ENCODE data around the gene CPEB3.

Gene CPEB3

GRCh38 chr10:92103376-92104090 is 187.3 kb downstream of the CPEB3 start:
- DNase-seq (ENCODE audit: low read depth in 2 of 2): no peak

GRCh38 chr10:92102601-92103213 is 188.2 kb downstream of the CPEB3 start:
- DNase-seq (ENCODE audit: low read depth in 2 of 2): no peak

GRCh38 chr10:92094960-92095359 is 195.9 kb downstream of the CPEB3 start:
- DNase-seq (ENCODE audit: low read depth in 2 of 2): no peak

GRCh38 chr10:92091965-92092364 is 198.9 kb downstream of the CPEB3 start:
- no peak for DNase-seq (ENCODE audit: low read depth in 2 of 2)

- peak in 1 of 2 donors; percentile 6 for DNase-seq (ENCODE audit: low read depth in 2 of 2)
Observed at GRCh38 chr10:92087750-92088395, 203.0 kb downstream of the CPEB3 start.

- DNase-seq (ENCODE audit: low read depth in 2 of 2): no peak
Observed at GRCh38 chr10:92082583-92083280, 208.1 kb downstream of the CPEB3 start.

GRCh38 chr10:92081641-92082040 is 209.2 kb downstream of the CPEB3 start:
- DNase-seq (ENCODE audit: low read depth in 2 of 2): no peak

- no peak for DNase-seq (ENCODE audit: low read depth in 2 of 2)
Observed at GRCh38 chr10:92080244-92080643, 210.6 kb downstream of the CPEB3 start.

GRCh38 chr10:92079003-92079402 is 211.9 kb downstream of the CPEB3 start:
- no peak for DNase-seq (ENCODE audit: low read depth in 2 of 2)

- no peak for DNase-seq (ENCODE audit: low read depth in 2 of 2)
Observed at GRCh38 chr10:92076722-92077121, 214.2 kb downstream of the CPEB3 start.

GRCh38 chr10:92075829-92076228 is 215.0 kb downstream of the CPEB3 start:
- DNase-seq (ENCODE audit: low read depth in 2 of 2): no peak

- DNase-seq (ENCODE audit: low read depth in 2 of 2): no peak
Observed at GRCh38 chr10:92074126-92074887, 216.6 kb downstream of the CPEB3 start.

- no peak for DNase-seq (ENCODE audit: low read depth in 2 of 2)
Observed at GRCh38 chr10:92068900-92069299, 222.0 kb downstream of the CPEB3 start.

GRCh38 chr10:92066386-92066785 is 224.5 kb downstream of the CPEB3 start:
- no peak for DNase-seq (ENCODE audit: low read depth in 2 of 2)

- DNase-seq (ENCODE audit: low read depth in 2 of 2): no peak
Observed at GRCh38 chr10:92064506-92064905, 226.4 kb downstream of the CPEB3 start.

- no peak for DNase-seq (ENCODE audit: low read depth in 2 of 2)
Observed at GRCh38 chr10:92062273-92062672, 228.6 kb downstream of the CPEB3 start.

- no peak for DNase-seq (ENCODE audit: low read depth in 2 of 2)
Observed at GRCh38 chr10:92054807-92055206, 236.1 kb downstream of the CPEB3 start.

GRCh38 chr10:92052741-92053140 is 238.1 kb downstream of the CPEB3 start:
- DNase-seq (ENCODE audit: low read depth in 2 of 2): no peak

- DNase-seq (ENCODE audit: low read depth in 2 of 2): no peak
Observed at GRCh38 chr10:92052088-92052487, 238.8 kb downstream of the CPEB3 start.

- no peak for DNase-seq (ENCODE audit: low read depth in 2 of 2)
Observed at GRCh38 chr10:92047215-92047614, 243.7 kb downstream of the CPEB3 start.

- no peak for DNase-seq (ENCODE audit: low read depth in 2 of 2)
Observed at GRCh38 chr10:92045641-92046106, 245.2 kb downstream of the CPEB3 start.

GRCh38 chr10:92042541-92042940 is 248.3 kb downstream of the CPEB3 start:
- no peak for DNase-seq (ENCODE audit: low read depth in 2 of 2)

All from stimulated activated CD8-positive, alpha-beta memory T cell treated with anti-CD3 and anti-CD28 coated beads, Interleukin-2, amount 100 ng/mL, for 1 hour (primary cell).